GM19025 (cell line): Measurements from ENCODE around the gene SH3GL1.

Experiments used
- ATAC-seq: cut with Tn5 transposase; IDR thresholded peaks from one replicate; pipeline ENCODE4 v1.9.1; 2021; ENCODE audit warnings: mild to moderate bottlenecking, low read depth, moderate library complexity; ENCODE audit not compliant: unreplicated experiment

The SH3GL1 gene

DNA sequence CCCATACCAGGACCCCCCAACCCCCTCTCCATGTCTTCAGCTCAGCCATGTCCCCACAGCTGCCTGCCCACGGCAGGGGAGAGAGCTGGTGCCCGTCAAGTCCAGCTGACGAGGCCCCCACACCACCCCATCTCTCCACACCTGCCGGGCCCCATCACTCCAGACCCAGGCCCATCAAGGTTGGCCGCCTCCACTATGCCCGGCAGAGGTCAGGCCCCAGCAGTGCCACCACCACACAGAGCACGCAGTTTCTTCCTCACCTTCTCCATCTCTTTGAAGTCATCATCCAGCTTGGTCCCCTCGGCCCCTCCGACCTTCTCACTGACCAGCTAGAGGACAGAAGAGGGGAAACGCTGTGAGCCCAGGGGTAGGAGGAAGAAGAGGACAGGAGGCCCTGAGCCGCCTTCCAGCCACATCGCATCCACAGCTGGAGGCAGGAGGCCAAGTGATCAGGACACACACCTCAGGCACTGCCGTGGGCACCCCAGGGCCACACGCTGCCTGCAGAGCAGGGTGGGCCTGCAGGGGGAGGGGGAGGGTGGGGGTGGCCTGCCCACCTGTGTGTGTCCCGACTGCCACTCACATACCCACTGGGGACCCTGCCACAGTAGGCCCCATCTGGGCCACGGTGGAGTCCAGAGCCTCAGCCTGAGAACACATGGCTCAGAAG lies 33.5 kb downstream of the SH3GL1 start:
- no peak for ATAC-seq

DNA sequence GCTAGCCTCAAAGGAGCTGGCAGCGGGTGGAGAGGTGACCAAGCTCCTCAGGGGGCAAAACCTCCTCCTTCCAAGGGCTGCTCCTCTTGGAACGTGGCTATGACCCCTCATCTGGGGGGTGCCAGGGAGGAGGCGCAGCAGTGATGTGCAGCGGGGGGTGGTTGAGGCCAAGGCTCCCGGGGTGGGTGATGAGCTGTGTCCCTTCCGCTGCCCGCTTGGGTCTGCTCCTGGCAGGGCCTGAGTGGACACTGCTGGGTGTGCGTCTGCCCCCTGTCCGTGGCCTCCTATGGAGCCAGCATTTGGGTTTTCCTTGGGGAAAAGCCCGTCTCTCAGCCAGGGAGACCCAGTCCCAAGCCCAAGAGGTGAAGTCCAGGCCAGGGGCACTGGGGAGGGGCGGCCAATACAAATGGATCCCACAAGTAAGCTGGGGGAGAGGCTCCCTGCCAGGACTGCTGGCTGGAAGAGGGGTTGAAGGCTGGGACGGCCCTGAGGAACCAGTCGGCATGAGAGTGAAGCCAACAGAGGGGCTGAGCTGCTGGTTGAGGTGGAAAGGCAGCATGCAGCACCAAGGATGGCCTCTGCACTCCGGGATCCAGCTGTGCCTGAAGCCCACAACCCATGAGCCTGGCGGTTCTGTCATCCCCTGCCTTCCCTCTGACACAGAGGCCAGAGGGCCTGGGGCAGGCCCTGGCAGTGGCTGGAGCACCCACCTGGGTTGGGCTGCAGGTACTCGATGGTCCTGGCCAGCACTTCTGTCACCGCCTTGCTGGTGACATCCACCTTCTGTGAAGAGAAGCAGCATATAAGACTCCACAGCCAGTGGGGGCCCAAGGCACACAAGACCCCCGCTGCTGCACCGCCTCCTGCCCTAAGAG lies 34.3 kb downstream of the SH3GL1 start:
- no peak for ATAC-seq

DNA sequence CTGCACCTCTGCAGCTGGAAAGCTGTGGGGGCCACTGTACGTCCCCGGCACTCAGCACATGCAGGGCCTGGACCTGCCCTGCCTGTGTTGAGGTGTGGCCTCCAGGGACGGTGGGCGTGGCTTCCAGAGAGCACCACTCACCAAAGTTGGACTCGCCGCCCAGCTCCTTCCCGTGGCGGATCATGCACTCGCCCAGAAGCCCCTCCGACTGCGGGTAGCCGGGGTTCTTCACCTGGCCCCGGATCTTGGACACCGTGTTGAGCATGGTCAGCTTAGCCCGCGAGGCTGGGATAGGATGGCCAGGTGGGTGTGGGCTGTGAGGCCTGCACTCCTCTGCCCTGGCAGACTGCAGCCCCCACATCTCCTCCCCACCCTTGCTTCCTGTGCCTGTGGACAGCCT lies 35.0 kb downstream of the SH3GL1 start:
- ATAC-seq = no peak

DNA sequence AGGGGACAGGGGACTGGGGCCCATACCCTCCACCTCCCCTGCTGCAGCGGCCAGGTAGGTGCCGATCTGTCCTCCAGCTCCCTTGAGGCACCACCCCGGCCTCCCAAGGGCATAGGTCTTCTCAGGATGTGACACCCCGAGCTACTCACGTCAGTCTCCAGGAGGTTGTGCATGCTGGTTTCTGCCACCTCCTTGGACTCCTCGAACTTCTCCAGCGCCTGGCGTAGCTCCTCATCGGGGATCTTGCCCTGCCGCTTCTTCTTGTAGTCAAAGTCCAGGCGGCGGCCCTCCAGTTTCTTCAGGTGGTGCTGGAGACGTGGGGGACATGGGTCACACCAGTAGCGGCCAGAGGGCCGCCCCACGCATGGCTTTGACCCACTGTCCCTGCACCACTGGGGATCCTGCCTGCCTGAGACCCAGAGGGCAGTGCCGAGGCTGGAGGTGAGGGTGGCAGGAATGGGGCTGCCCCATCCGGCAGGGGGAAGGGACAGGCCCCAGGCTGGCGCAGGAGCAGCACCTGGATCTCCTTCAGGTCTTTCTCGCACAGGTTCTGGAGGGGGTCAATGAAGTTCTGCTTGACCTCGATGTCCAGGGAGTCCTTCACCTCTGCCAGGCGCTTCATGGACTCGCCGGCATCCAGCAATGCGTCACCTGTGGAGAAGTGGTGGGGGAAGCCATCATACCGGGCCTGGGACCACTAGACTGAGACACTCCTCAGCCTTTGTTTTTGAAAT lies 36.6 kb downstream of the SH3GL1 start:
- ATAC-seq = no peak

DNA sequence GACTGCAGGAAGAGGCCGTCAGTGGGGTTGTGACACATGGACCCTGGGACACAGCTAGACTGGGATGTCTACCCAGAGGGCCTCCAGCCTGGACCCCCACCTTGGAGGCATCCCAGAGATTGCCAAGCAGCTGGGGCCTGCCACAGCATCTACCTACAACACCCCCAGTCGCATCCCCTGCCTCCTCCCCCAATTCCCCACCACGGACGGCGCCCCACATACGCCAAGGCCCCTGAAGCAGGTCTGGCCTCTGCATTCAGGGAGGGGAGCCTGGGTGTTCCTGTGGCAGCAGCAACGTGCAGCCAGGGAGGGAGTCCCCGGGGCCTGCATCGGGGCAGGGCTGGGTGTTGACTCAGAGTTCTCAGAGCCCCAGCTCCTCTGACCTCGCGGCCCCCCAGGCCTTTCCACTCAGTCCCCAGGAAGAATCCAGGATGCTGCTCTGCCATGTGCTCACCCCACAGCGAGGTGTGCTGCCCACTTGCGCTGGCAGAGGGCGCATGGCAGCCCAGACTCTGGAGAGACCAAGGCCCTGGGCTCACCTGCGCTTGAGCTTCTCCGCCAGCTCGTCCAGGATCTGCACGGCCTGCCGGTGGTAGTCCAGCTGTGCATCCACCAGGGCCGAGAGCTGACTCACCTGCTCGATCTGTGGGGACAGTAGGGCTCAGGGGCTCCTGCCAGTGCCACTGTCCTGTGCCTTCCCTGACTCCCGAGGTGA lies 37.4 kb downstream of the SH3GL1 start:
- ATAC-seq = no peak

DNA sequence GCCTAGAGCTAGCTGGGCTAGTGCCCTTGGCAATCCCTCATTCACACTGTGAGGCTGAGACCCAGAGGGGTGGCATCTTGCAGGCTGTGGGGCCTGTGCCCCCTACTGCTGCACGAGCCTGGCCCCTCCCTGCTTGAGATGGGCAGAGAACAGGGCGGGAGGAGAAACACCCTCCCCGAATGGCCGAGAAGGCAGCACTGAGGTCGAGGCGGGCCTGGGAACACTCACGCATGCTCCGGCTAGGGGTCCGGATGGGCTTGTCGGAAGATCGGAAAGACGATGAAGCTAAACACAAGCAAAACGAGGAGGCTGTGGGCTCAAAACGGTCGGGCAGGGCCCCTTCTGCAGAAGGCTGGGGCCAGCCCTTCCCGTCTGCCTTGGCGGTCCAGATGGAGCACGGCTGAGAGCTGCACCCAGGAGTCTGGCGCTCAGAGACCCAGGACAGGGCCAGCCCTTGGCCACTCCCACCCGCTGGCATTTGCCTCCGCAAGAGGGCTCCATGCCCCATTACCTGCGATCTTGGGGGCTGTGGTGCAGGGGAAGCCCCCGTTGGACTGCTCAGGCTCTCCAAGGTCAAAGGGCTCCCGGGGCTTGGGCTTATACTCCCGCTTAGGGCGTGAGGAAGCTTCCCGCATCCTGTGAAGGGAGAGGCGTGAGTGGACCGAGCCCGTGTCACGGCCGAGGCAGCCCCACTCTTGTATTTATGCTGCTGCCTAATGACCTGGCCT lies 38.1 kb downstream of the SH3GL1 start:
- ATAC-seq = no peak

DNA sequence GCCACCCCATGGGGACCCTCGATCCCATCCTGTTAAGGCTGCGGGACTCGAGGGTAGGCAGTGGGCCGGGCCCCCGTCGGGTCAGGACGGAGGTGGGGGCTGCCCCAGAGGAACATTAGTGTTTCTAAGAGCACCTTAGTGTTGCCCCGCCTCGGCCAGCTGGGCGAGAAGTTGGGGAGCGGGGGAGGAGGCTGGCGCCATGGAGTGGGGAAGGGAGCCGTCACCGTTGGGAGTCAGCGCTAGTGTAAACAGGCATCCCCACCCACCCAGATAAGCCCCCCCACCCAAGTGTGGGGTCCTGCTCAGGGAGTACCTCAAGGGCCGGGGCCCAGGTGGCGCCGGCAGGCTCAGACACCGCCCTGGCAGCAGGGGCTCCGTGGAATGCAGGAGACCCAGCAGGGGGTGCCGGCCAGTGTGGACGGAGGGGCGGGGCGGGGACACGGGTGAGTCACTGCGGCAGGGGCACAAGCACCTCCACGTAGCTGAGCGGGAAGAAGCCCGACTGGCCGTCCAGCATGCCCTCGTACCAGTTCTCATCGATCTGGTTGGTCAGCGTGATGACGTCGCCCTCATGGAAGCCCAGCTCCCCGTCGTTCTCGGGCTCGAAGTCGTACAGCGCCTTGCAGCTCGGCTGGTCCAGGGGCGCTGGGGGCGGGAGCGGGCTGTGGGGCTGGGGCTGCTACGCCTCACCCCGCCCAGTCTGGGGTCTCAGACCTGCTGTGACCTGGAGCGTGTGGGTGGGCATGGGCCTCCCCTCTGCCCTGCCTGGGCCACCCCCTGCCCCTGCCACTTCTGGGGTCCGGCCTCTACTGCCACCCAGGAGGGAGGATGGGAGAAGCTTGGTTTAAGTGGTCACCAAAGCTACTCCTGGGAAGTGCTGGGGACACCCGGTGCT lies 38.9 kb downstream of the SH3GL1 start:
- ATAC-seq = no peak

DNA sequence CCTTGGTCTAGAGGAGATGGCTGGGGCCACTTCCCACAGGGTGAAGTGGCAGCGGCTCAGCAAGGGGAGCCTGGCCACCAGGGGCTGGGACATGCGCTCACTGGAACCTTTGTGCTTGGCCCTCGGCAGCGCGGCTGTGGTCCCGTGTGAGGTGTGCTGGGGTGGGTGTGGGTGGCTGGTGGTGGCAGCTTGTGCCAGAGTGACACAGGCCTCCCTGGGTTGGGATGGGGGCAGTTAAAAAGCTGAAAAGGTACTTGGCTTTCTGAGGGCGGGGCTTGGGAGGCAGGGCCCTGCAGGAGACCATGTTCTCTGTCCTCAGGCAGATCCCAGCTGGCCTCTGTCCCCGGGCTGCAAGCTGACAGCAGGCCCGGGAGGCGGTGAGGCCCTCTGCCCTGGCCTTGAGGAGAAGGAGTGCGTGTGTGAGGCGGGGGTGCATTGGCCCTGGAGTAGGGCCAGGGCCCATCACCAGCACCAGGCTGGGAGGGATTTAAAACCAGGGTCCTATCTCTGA lies 39.7 kb downstream of the SH3GL1 start:
- no peak for ATAC-seq

DNA sequence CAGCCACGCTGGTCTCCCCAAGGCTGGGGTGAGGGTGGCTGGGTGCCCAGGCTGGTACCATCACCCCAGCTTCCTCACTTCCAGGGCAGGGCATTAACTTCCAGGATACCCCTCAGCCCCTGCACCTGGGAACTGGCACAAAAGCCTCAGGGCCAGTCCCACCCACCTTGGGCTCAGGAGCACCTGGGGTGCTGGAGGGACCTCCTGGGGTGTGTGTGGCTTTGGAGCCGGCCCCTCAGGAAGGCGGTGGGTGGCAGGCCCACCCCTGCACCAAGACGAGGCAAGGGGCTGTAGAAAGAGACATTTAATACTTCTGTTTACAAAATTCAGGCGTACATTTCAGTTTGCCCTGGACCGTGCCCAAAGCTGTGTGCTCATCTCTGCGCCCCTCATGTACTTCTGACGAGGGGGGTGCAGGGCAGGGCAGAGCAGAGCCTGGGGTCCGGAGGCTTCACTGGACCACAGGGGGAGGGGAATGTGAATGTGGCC lies 40.2 kb downstream of the SH3GL1 start:
- no peak for ATAC-seq

DNA sequence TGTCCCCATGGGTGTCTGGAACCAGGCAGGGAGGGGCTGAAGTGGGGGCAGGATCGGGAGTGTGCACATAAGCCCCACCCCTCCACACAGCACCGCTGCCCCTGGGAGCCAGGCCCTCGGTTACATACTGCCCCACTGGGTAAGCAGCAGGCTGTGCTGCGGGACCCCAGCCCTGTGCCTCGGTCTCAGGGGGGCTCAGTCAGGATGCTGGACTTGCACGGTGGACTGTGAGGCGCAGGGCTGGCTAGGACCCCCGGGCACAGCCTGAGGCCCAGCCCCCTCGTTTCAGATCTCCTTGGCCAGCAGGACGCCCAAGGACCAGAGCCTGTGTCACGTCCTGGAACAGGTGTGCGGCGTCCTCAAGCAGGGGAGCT lies 40.7 kb downstream of the SH3GL1 start:
- no peak for ATAC-seq

DNA sequence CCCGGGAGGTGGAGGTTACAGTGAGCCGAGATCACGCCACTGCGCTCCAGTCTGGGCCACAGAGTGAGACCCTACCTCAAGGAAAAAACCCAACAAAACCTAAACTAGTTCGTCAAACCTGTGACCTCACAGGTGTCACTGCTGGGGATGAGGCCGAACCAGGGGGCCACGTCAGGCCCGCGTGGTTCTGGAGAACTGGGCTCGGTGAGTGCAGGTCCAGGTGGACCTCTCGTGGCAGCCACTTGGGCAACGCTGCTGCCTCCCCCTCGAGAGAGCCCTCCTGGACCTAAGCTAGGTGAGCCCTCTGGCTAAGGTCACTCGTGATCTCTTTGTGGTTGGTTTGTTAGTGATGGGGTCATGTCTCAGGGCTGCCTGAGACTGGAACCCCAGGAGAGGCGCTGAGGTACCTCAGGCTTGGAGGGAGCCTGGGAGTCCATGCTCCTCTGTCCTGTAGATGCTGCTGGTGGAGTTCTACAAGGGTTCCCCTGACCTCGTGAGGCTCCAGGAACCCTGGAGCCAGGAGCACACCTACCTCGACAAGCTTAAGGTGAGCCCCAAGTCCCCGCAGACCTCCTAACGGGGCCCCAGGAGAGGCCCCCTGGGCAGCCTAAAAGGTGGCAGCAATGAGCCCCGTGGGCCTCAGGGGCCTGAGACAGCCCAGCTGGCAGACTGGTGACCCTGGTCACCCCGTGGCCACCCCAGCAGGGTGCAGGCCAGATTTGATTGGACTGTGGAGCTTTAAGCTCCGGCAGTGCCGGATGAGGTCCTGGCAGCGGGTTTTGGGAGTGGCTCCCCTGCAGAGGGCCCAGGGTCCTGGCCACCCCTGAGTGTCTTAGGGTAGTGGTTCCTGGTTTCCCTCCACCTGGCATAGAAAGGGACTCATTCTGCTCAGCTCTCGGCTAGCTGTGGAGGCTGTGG lies 41.4 kb downstream of the SH3GL1 start:
- no peak for ATAC-seq

DNA sequence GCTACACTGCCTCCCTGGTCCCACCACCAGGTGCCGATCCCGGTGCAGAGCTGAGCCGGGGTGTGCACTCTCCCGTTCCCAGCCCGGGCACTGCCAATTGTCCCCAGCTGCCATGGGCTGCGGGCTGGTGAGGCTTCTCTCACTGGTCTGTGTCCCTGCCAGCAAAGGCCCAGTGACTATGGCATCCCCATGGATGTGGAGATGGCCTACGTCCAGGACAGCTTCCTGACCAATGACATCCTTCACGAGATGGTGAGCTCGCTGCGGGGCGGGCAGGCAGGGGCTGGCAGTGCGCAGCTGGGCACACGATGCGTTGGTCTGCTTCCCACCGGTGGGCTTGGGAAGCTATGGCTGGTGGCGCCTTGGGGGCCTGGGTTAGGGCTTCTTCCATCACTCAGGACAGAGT lies 42.4 kb downstream of the SH3GL1 start:
- ATAC-seq = no peak

DNA sequence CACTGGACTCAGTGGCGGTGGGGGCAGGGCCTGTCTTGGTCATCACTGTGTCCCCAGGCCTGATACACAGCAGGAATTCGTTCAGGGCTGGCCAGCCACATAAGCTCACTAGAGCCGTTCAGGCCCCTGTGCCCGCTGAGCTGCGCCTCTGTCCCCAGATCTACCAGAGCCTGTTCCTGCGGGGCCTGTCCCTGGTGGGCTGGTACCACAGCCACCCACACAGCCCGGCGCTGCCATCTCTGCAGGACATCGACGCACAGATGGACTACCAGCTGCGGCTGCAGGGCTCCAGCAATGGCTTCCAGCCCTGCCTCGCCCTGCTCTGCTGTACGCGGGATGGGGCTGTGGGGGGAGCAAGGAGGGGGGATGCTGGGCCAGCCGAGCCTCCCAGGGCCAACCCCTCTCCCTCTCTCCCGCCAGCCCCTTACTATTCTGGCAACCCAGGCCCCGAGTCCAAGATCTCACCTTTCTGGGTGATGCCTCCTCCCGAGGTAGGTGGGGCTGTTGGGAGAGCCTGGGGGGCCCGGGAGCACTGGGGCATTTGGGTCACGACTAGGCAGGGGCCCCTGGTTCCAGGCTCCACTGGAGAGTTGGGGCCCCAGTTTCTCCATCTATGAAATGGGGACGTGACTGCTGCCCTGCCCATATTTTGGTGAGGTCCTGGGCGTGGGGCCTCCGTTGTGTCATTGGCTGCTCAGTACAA lies 43.1 kb downstream of the SH3GL1 start:
- ATAC-seq = no peak

DNA sequence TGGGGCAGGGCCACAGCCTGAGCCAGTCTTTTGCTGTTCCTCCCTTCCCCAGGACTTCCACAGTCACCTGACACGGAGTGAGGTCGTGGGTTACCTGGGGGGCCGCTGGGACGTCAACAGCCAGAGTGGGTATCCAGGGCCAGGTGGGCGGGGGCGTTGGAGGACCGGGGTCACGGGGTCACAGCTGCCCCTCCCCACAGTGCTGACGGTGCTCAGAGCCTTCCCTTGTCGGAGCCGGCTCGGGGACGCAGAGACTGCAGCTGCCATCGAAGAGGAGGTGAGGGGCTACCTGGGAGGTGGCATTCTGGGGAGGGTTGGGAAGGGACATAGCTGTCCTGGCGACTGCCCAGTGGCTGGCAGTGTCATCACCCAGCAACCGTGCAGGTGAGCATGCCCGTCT lies 45.5 kb downstream of the SH3GL1 start:
- no peak for ATAC-seq

DNA sequence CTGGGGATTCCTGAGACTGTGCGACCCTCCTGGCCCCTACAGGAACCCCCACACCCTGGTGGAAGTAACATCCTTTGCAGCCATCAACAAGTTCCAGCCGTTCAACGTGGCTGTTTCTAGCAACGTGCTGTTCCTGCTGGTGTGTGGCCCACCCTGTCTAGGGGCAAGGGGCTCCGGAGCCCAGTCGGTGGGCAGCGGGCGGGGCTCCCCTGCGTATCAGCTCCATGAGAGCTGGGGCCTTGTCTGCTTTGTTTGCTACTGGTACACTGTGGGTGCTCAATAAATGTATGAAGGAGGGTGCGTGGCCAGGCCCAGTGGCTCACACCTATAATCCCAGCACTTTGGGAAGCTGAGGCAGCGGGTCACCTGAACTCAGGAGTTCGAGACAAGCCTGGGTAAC lies 46.1 kb downstream of the SH3GL1 start:
- no peak for ATAC-seq

DNA sequence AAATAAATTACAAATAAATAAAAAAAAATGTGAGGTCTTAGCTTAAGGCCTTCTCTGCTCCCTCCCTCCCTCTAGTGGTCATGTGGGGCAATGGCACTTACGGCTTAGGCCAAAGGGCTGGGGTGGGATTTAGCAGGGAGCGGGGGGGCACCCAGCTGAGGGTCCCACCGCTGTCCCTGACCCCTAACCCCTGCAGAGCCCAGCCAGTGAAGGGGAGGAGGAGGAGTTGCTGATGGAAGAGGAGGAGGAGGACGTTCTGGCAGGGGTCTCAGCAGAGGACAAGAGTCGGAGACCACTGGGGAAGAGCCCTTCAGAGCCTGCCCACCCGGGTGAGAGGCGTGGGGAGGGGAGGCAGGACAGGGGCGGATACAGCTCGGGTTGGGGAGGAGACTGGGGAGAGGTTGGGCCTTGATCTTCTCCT lies 47.6 kb downstream of the SH3GL1 start:
- no peak for ATAC-seq

DNA sequence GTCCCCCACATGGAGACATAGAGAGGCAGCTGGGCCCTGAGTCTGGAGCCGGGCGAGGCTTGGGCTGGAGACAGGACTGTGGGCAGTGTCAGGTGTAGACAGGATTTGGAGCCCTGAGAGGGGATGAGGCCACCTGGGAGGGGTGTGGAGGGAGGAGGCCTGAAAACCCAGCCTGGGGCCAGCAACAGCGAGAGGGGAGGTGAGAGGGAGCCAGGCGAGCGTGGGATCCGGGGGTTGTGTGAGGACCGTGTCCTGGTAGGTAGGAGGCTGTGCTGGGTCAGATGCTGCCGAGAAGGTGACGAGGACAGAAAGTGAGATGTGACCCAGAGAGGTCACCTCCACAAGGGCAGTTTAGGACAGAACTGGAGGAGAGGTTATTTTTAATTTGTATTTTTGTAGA lies 49.6 kb downstream of the SH3GL1 start:
- no peak for ATAC-seq
